ENCODE data around the gene RGS7.
"Not testable (repeated sequence)": the region's sequence is repeated elsewhere in the genome, so short reads cannot be mapped to it uniquely, and the experiment has no call there.

RGS7 gene

DNA sequence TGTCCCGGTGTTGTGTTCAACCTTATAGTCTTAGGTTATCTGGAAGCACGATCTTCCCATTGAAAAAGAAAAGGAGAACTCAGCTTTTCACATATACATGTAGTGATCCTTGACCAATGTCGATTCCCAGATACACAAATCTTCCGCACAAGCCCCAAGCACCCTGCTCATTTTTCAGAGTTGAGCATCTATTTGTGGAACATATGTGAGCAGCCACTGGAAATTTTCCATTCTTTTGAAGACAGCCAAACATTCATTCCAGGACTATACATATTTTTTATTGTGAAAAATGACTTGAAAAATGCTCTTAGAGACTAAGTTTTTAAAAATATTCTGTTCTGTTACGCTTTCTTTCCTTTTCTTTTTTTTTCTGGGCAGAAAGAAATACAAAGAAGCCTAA lies 371.9 kb downstream of the RGS7 start:
- DNase-seq (ENCODE audit: low read depth in 3 of 3): no peak

DNA sequence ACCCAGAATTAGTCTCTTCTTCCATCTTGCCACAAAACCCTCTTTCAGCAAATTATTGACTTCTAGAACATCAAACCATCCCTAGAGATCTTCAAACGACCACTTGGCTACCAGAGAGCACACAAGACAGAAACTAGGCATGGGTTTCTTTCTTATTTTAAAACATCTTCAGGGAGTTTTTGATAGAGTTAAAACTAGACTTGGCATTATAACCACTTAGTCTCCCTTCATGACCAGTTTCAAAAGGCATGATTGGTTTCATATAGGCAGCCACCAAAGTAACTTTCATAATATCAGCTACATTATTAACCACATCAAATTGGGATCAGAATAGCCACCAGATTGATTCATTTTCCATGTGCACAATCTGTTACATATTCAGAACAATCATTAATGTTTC lies 376.7 kb downstream of the RGS7 start:
- DNase-seq (ENCODE audit: low read depth in 3 of 3): no peak

DNA sequence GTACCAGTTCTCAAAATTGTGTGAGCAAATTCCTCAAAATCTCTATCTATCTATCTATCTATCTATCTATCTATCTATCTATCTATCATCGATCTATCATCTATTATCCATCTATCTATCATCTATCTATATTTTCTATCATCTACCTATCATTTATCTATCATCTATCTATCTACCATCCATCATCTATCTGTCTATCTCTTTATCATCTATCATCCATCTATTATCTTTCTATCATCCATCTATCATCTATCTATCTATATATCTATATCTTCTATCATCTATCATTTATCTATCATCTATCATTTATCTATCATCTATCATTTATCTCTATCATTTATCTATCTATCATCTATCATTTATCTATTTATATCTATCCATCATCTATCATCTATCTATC lies 380.3 kb downstream of the RGS7 start:
- DNase-seq (ENCODE audit: low read depth in 3 of 3): no peak

- DNase-seq (ENCODE audit: low read depth in 3 of 3): no peak
These were observed 383.1 kb downstream of the RGS7 start for GRCh38 chr1:240973875-240974274.

DNA sequence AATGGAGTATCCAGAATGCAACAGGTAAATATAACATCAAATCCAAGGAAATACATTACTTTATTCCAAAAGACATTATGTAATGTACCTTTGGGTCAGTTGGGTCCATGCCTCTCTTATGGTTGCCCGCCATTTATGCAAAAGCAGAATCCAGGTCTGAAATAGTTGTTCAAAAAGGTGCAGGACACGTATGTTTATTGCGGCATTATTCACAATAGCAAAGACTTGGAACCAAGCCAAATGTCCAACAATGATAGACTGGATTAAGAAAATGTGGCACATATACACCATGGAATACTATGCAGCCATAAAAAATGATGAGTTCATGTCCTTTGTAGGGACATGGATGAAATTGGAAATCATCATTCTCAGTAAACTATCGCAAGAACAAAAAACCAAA lies 384.9 kb downstream of the RGS7 start:
- DNase-seq (ENCODE audit: low read depth in 3 of 3): not testable (repeated sequence)

- DNase-seq (ENCODE audit: low read depth in 3 of 3): no peak
These were observed 386.8 kb downstream of the RGS7 start for GRCh38 chr1:240970253-240970652.

DNA sequence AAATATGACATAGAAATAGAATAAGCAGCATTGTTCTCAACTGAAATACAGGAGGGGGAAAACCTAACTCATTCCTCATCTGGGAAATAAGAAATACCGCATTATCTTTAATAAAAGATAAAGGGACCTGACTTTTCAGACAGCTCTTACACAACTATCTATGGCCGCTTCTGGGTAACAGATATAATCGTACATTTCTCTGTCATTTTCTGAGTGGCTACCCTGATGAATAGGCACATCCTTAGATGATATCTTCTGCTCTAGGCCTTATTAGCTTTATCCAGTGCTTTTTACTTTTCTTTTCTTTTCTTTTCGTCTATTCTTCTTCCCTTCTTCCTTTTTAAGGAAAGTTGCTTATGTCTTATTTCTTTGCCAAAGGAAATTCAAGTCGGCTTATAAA lies 388.1 kb downstream of the RGS7 start:
- no peak for DNase-seq (ENCODE audit: low read depth in 3 of 3)

DNA sequence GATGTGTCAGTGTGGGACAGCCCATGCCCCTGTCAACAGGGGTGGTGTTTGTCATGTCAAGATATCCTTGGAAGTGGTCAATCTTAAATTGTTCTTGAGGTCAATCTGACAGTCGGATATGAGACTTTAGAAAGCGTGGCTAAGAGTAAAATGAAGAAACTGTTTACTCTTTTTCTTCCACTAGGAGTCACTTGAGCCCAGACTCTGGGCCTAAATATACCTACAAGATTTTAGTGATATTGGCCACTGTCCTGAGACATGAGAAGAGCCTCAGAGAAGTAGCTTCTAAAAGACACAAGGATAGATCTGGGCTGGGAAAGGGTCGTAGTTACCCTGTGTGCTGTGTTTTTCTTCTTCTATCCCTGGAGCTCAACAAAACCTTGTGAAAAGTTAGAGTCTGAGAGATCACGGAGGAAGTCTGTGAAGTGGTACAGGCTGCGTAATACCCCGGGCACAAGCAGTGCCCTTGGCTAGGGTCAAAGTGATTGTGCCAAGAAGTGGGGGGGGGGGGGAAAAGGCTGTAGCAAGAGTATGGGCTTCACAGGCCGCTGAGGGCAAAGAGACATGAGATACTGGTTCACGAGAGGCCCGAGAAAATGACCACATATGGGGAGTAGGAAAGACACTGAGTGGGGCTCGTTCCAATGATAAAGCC lies 389.8 kb downstream of the RGS7 start:
- no peak for DNase-seq (ENCODE audit: low read depth in 3 of 3)

GRCh38 chr1:240965581-240966091 lies 391.4 kb downstream of the RGS7 start:
- DNase-seq (ENCODE audit: low read depth in 3 of 3): no peak

- no peak for DNase-seq (ENCODE audit: low read depth in 3 of 3)
These were observed 394.9 kb downstream of the RGS7 start for GRCh38 chr1:240962086-240962485.

DNA sequence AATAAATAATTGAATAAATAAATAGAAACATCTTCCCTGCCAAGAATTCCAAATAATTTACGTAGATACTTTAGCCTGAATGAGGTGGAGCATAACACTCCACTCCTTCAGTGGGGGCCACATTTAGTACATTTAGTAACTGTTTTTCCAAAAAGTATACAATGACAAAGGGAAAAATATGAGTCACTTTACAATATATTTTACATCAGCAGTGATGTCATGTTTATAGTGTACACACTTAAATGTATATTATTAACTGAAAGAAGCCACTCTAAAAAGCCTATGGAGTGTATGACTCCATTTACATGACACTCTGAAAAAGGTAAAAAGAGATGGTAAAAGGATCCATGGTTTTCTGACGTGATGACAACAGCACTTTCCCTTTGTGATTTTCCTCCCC lies 400.6 kb downstream of the RGS7 start:
- no peak for DNase-seq (ENCODE audit: low read depth in 3 of 3)

GRCh38 chr1:240956020-240956419 lies 401.0 kb downstream of the RGS7 start:
- no peak for DNase-seq (ENCODE audit: low read depth in 3 of 3)

DNA sequence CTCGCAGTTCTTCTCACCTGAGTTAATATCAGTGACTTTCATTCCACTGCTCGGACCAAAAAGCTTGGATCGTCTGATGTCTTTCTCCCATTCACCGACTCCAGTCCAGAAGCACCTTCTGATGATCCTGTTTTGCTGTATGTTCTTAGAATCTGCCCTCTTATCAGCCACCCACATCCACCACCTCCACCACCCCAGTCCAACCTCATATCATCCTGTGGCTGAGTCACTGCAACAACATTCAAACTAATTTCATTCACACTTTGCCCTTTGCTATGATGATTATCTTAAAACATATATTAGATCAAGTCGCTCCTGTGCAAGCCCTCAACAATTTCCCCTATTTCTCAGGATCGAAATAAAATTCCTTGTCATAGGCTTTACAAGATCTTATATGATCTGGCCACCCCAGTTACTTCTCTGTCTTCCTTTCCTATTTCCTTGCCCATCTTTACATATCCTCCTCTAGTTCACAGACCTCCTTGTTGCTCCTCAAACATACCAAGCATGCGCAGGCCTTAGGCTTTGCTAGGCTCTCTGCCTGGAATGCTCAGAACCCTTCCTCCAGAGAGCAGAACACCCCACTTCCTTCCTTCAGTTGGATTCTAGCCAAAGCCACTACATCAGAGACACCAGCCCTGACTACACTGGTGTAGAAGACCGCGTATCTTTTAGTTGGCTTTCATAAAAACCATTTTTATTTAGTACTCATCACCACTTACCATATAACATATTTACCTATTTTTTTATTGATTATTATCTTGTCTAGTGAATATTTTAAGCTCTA lies 409.4 kb downstream of the RGS7 start:
- DNase-seq (ENCODE audit: low read depth in 3 of 3): no peak

GRCh38 chr1:240946926-240947325 lies 410.1 kb downstream of the RGS7 start:
- no peak for DNase-seq (ENCODE audit: low read depth in 3 of 3)

DNA sequence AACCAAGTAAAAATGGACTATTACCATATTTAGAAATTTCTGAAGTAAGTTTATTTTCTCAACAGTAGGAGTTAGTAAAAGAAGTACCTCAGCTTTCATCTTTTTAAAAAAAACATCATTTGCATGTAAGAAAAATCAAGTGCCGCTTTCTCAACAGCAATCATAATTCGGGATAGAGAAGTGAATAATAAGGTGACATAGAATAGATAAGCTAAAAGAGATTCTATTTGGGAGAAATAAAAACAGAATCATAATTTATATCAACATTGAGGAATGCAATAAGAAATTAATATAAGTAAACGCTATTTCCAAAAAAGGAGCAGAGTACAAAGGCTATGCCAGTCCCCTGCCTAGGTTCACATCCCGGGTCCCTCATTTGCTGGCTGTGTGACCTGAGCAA lies 414.1 kb downstream of the RGS7 start:
- DNase-seq (ENCODE audit: low read depth in 3 of 3): no peak

GRCh38 chr1:240941701-240942370 lies 415.2 kb downstream of the RGS7 start:
- DNase-seq (ENCODE audit: low read depth in 3 of 3): no peak

DNA sequence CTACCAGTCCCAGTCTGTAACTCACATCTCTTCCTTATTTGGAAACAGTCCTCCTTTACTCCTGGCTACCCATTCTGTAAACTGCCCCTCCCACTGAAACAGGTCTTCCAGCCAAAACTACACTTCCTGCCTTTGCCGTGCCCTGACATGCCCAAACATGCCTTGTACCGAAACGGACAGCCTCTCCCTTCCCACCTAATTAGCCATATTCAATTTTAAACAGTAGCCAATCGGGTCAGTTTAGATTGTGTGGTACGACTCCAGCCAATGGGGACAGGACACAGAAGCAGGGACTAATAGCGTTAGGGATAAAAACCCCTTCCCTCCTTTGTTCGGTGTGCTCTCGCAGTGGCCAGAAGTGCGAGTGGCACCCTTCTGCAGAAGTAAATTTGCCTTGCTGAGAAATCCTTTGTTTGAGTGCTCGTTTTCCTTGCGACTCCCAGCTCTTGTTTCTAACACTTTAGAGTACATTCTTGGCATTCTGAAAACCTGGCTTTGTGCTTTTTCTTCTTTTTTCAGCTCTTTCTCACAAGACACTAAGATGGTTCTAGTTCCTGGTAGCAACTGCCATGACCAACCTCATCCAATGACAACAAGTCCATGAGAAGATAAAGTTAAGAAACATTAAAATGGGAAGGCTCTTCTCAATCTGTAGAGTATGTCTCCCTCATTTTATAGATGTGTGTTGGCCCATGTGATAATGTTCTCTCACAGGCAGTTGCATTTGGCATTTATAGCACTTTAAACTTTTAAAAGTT lies 419.9 kb downstream of the RGS7 start:
- DNase-seq (ENCODE audit: low read depth in 3 of 3): no peak

- no peak for DNase-seq (ENCODE audit: low read depth in 3 of 3)
These were observed 421.1 kb downstream of the RGS7 start for GRCh38 chr1:240935920-240936319.

DNA sequence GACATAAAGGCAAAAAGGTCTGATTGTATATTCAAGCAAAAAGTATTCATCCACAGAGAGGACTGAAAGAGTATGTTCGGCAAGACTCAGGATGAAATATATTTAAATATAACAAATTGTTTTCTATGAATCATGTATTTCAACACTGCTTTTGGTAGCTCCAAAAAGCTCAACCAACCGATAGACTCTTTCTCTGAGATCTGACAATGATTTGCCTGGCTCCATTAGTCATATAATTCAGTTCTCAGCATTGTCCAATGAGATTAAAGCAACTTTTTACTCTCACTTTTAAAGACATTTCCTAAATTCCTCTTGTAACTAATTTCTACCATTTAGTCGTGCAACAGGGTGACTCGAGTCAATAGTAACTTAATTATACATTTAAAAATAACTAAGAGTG lies 426.0 kb downstream of the RGS7 start:
- DNase-seq (ENCODE audit: low read depth in 3 of 3): no peak

- no peak for DNase-seq (ENCODE audit: low read depth in 3 of 3)
These were observed 428.7 kb downstream of the RGS7 start for GRCh38 chr1:240928265-240928664.

DNA sequence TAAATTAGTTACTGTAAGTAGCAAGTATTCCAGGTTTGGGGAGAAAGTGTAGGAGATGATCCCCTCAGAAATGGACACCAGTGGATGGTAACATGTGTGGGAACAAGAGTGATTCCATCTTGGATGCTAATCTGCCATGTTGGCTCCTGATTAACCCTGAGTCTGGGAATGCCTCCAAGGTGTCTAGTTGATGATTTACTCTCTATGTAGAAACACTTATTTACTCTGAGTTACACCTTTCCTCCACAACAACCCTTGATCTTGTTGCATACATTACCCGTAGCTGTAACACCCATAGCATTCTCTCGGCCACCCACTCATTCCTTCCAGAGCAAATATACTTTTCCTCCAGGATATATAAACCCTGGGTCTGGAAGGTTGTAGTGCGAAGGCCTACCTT lies 429.2 kb downstream of the RGS7 start:
- DNase-seq (ENCODE audit: low read depth in 3 of 3): no peak

- DNase-seq (ENCODE audit: low read depth in 3 of 3): no peak
These were observed 431.7 kb downstream of the RGS7 start for GRCh38 chr1:240925273-240925672.
